Posterior cingulate gyrus (tissue), 11 donors: ENCODE measurements around the gene AKT1.
"Not testable (repeated sequence)": the region's sequence is repeated elsewhere in the genome, so short reads cannot be mapped to it uniquely, and the experiment has no call there.

Experiments
- DNase-seq, 10 donors: peaks; one replicate each; pipeline versions ENCODE4 v3.0.0 to v3.0.0-alpha.2; 2020 to 2021; ENCODE audit warnings: mixed read lengths in 3 of 10
- intact Hi-C: fragments of 100-400 bp; cut with DNase I; formaldehyde crosslinking; loops from one replicate; pipeline ENCODE4 v1.15.1; 2023

AKT1 gene

DNA sequence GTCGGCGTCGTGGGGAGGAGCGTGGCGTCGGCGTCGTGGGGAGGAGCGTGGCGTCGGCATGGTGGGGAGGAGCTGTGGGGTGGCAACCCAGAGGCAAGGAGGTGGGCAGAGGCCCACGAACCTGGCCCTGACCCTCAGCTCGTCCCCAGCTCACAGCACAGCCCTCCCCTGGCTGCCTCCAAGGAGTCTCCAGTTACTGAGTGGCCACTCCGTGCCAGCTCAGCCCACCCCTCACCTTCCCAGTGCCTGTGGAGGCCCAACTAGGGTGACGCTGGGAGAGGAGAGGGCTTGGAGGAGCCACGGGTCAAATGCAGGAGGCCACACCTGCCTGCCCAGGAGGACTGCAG is 65.7 kb downstream of the AKT1 start:
- intact Hi-C loops = no loop called here

DNA sequence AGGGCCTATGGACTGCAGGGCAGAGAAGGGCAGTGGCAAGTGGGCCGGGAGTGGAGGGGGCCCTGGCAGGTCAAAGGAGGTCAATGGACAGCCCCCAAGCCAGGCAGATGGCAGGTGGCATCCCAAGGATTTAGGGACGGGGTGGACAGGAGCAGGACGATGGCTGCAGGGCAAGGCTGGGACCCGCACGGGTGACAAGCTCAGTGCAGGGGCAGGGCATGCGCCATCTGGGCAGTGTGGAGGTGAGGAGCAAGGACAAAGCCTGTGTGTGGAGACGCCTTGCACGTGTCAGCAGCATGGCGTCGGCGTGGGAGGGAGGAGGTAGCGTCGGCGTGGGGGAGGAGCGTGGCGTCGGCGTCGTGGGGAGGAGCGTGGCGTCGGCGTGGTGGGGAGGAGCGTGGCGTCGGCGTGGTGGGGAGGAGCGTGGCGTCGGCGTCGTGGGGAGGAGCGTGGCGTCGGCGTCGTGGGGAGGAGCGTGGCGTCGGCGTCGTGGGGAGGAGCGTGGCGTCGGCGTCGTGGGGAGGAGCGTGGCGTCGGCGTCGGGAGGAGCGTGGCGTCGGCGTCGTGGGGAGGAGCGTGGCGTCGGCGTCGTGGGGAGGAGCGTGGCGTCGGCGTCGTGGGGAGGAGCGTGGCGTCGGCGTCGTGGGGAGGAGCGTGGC is 66.2 kb downstream of the AKT1 start:
- intact Hi-C loops, DNase-seq: not testable (repeated sequence)

More for the DNA sequence above, 65.7 kb downstream of the AKT1 start:
- no peak for DNase-seq

DNA sequence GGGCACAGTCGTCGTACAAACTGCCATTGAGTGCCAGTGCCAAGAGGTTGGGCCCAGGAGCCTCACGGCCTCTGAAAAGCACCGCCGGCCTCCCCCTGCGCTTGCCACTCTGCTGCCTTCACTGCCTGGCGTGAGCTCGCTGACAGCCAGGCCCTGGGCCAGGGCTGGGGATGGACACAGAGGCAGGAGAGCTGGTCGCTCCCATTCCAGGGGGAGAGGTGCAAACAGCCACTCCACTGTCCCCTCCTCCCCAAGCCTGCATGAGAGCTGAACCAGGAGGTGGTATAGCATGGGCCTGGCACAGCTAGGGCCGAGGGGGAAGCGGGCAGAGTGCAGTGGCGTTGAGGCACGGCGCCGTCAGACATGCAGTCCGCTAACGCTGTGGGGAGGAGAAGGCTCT is 66.9 kb downstream of the AKT1 start:
- intact Hi-C loops = no loop called here
- DNase-seq = no peak

DNA sequence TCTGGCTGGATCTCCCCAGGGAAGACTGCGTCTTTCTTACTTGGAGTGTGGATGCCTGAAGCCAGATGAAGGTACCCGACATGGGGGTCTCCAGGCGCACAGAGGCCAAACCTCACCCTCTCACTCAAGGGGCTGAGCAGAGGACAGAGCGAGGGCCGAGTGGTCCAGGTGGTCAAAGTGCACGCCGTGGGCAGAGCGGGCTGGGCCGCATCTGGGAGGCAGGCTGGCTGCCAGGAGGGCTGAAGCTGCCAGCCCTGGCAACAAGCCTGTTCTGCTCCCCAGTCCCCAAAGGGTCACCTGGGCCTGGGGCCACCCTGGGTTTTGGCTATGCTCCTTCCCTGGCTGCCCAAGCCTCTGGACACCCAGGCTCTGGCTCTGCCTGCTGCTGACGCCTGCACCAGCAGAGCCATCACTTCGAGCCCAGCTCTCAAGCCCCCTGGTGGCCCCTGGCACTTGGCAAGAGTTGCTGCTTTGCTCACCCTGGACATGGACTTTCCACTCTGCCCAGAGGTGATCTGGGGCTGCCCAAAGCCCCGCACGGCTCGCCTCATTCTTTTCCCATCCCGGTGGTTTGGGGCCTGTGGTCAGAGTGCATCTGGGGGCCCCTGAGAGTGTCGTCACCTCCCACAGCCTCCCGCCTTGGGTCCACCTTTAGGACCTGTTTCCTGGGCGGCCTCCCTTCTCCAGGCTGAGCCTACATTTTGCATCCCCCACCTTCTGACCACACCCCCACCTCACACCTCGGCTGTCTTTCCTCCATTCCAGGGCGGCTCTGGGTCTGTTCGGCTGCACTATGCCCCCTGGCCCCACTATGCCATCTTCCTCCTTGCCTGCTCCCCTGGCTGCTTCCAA is 68.7 kb downstream of the AKT1 start:
- intact Hi-C loops = no loop called here

DNA sequence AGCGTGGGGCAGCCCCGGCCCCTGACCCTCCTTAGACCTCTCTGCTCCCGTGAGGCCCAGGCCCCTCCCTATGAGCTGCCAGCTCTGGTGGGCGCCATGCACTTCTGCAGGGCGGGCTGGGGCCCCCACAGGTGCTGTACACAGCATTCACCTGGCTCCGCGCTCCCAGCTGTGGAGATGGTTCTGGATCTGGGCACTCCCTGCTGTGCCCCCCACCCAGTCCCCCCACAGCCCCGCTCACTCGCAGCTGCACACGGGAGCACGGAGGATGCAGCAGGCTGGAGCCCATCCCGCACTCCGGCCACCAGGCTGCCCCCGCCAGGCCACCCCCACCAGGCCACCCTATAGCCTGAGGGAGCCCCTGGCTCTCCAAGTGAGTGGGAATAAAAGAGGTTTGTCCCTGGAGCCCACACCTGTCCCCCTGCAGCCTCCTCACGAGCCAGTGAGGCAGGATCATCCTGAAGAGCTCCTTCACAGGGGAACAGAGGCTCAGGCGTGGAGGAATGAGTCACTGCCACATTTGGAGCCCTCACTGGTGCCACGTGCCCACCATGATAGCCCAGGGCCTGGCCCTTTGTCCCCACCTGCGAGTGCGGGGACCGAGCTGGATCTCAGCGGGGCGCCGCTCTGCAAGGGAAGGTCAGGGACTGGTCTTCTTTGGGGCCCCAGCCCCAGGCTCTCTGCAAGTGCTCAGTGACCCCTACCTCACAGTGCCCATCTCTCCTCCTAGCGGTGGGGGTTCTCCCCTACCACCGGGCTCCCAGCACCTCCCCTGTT is 69.6 kb downstream of the AKT1 start:
- DNase-seq = no peak
- intact Hi-C loops = no loop called here

More for the DNA sequence above, 68.7 kb downstream of the AKT1 start:
- DNase-seq = no peak

DNA sequence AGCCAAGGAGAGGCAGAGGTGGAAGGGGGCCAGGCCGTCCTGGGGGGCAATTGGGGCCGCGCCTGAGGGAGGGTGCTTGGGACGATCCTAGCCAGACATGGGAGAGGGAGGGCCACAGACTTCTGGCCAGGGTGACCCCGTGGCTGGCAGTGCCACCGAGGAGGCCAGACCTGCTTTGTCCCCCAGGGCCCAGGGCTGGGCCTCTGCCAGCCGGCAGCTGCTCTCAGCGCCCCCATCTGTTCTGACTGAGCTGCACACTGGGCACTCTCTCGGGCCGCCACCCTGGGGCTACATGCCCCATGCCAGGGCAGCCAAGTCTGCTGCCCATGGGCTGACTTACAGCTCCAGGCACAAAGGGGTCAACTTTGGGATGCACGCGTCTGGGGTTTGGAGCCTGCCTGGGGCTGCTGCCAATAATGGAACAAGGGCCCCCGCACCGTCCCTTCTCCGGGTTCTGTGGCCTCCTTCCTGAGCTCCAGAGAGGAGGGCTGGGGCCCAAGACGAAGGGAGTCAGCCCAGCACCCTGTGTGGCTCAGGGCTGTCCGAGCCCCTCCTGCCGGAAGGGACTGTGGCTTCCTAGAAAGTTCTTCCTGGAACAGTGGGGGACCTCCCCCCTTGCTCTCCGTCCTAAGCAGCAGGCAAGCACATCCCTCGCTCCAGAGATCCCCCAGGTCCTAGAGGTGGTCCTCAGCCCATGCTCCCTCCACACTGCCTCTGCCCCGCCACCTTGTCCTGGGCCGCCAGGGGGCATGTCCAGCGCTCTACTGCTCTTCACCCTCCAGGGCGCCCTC is 70.4 kb downstream of the AKT1 start:
- DNase-seq = peak in 4 of 10 donors; percentile 35 to 92 (median 43)
- intact Hi-C loops = no loop called here

DNA sequence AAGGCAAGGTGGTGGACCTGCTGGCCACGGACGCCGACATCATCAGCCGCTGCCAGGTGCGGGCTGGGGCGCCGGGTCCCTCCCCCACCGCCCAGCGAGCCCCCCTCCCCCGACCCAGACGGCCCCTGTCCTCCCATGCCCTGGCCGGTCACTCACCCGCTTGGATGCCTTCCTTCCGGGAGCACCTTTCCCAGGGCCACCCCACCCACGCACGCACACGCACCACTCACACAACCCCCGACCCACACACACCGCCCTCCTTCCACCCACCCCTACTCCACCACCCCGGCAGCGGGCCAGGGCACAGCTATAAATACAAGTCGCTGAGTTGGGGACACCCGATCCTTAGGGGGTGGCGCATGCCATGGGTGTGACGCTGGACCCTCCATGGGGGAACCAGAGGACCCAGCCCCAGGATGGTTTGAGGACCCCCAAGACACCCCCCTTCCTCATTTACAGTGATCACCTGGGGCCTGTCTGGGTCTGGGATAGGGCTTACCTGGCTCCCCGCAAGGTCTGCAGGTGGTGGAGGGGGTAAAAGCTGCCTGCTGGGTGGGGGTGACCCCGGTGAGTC is 71.1 kb downstream of the AKT1 start:
- DNase-seq = no peak
- intact Hi-C loops = no loop called here

DNA sequence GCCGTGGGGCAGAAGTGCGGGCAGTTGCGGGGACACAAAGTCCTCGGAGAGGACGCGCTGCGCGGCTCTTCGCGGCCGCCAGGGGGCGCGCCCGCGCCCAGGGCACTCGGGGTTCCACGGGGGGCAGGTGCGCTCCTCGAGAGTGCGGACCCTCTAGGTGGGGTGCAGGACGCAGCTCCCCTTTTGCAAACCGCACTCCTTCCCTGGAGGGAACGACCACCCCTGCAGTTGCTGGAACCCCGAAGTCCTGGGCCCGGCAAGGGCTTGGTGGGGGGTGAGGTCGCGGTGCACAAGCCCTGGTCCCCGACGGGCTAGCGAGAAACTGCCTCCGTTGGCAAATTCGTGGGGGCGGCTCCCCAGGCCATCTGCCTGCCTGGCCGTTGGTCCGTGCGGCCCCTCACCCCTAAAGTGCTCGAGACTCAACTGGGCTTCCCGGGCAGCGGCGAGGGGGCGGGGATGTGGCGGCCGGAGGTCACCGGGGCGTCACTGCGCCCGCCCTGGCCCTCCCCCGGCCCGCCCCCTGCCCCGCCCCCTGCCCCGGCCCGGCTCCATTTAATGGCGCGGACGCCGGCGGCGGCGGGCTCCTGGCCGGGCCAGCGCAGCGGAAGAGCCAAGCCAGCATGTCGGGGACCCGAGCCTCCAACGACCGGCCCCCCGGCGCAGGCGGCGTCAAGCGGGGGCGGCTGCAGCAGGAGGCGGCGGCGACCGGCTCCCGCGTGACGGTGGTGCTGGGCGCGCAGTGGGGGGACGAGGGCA is 71.7 kb downstream of the AKT1 start, which contains the start of gene ADSS1:
TSS of gene ADSS1 (plus strand) at position 579 of the 756 bp plus-strand sequence. CDS start at position 621, 42 bp downstream.
- peak in 6 of 10 donors; percentile 33 to 94 (median 48) for DNase-seq
- intact Hi-C loops = no loop called here

DNA sequence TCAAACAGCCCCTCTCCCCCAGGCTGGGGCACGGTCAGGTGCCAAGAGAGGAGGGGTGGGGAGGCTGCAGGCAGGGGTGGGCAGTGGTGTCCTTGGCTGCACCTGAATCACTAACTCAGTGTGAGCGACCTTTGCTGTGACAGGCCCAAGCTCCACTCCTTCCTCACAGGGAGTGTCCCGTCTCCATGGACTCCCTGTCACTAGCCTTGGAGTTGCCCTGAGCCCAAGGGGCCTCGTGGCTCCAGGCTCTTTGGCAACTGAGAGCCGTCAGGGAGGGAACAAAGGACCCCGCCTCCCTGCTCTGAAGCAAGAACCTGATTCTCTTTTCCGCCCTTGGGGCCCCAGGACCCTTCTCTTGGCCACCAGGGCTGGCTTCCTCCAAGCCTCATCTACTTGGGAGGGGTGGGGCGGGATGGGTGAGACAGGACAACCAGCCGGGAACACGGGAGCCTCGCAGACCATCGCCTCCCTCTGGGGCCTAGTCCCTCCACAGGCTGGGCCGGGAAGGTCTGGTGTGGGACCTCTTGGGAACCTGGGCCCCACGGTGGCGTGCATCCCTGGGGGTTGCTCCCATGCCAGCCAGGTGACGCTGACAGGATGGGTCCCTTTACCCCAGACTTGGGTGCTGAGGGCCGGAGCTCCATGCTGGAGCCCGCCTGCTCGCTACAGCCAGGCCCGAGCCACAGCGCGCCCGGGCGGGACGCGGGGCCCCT is 72.5 kb downstream of the AKT1 start:
- no peak for DNase-seq
- intact Hi-C loops = no loop called here

DNA sequence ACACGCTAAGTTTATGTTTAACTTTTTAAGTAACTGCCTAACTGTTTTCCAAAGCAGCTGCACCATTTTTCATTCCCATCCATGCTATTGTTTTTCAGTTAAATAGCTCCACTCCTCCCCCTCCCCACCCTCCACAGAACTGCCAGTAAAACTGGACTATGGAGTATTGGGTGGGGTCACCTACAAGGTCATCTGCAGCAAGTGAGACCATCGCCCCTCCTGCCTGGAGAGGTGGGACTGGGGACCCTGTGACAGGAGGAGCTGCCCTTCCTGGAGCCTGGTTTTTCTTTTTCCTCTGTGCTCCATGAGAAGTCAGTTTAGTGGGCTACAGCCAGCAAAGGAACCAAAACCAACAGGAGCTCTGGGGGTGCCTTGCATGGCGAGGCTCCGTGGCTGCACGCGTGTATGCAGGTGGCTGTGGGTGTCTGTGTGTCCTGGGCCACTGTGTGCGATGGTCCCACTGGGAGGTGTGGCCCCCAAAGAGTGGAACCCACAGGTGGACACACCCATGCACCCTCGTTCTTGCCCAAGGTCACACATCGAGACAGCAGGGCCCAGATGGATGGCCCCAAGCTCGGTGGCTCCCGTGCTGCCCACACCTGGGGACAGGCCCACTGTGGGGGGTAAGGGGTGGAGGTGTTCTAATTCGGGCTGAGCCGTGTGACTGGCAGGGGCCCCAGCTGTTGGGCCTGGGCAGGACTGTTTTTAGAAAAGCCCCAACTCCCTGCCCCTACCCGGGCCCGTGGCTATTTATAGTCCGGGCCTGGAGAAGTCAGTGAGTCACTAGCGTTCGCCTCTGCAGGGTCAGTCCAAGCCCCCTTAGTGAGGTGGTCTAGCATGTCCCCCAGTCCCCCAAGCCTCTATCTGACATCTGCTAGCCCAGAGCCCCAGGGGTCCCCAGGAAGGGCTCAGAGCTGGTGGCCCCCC is 73.8 kb downstream of the AKT1 start:
- intact Hi-C loops = no loop called here
- DNase-seq = no peak
